GM23338 (cell line): ENCODE results near the gene SLC4A8. TPM values are rescaled to one million over a fixed set of nuclear protein-coding genes. Genes with fewer than 3 reads are reported as not detected.

ENCODE experiments used
- ATAC-seq: fragments of 200-7000 bp; cut with Tn5 transposase; 3 replicates; pipeline ENCODE4 v1.9.1; 2020
- DNase-seq: peaks from one replicate; pipeline ENCODE4 v3.0.0-alpha.2; 2015; ENCODE audit warnings: low spot score
- H2AFZ ChIP-seq: fragments of 200-600 bp; sonication (generic); 2 replicates; pipeline ENCODE4 v1.8.0; 2016; ENCODE audit warnings: antibody characterized with exemption, mild to moderate bottlenecking, moderate library complexity
- H3F3A ChIP-seq: fragments of 200-600 bp; sonication (generic); replicated peaks from 2 replicates; pipeline ENCODE4 v1.8.0; 2017; ENCODE audit warnings: antibody characterized with exemption, mixed run types, low read depth
- H3K27ac ChIP-seq: fragments of 200-600 bp; sonication (generic); 2 replicates; pipeline ENCODE4 v1.6.1; 2016; ENCODE audit warnings: low read depth
- H3K27me3 ChIP-seq: fragments of 200-600 bp; sonication (generic); 2 replicates; pipeline ENCODE4 v1.8.0; 2016; ENCODE audit warnings: mild to moderate bottlenecking, mixed run types, moderate library complexity; ENCODE audit not compliant: insufficient read depth
- H3K36me3 ChIP-seq: fragments of 200-600 bp; sonication (generic); 2 replicates; pipeline ENCODE4 v1.8.0; 2016; ENCODE audit warnings: mild to moderate bottlenecking; ENCODE audit not compliant: insufficient read depth
- H3K4me1 ChIP-seq: fragments of 200-600 bp; sonication (generic); 2 replicates; pipeline ENCODE4 v1.8.0; 2016; ENCODE audit warnings: mild to moderate bottlenecking, moderate library complexity; ENCODE audit not compliant: insufficient read depth
- H3K4me2 ChIP-seq: fragments of 200-600 bp; sonication (generic); 2 replicates; pipeline ENCODE4 v1.7.1; 2017; ENCODE audit warnings: mixed run types
- H3K4me3 ChIP-seq: fragments of 200-600 bp; sonication (generic); 2 replicates; pipeline ENCODE4 v1.6.1; 2016; ENCODE audit warnings: mixed run types
- H3K79me2 ChIP-seq: fragments of 200-600 bp; sonication (generic); replicated peaks from 2 replicates; pipeline ENCODE4 v1.8.0; 2017; ENCODE audit warnings: mild to moderate bottlenecking; ENCODE audit not compliant: insufficient read depth
- H3K9me2 ChIP-seq: fragments of 200-600 bp; sonication (generic); 2 replicates; pipeline ENCODE4 v1.8.0; 2017; ENCODE audit not compliant: insufficient read depth
- H4K20me1 ChIP-seq: fragments of 200-600 bp; sonication (generic); replicated peaks from 2 replicates; pipeline ENCODE4 v1.8.0; 2017; ENCODE audit warnings: mild to moderate bottlenecking; ENCODE audit not compliant: insufficient read depth
- H3K27ac Mint-ChIP-seq: 2 replicates; pipeline ENCODE4 v1.8.0; 2020; ENCODE audit warnings: inconsistent platforms, mild to moderate bottlenecking, moderate library complexity, mixed read lengths
- H3K27me3 Mint-ChIP-seq: 3 replicates; pipeline ENCODE4 v1.8.0; 2022; ENCODE audit warnings: low read depth, mild to moderate bottlenecking, moderate library complexity, mixed read lengths, inconsistent platforms; ENCODE audit not compliant: insufficient read depth, poor library complexity
- H3K36me3 Mint-ChIP-seq: 3 replicates; pipeline ENCODE4 v1.8.0; 2021; ENCODE audit warnings: low read depth, mild to moderate bottlenecking, inconsistent platforms, moderate library complexity, mixed read lengths
- H3K4me1 Mint-ChIP-seq: 3 replicates; pipeline ENCODE4 v1.8.0; 2020; ENCODE audit warnings: mild to moderate bottlenecking, inconsistent platforms, mixed read lengths
- H3K4me3 Mint-ChIP-seq: 3 replicates; pipeline ENCODE4 v1.8.0; 2021; ENCODE audit warnings: moderate library complexity, mild to moderate bottlenecking, inconsistent platforms, mixed read lengths
- H3K9me3 Mint-ChIP-seq: 3 replicates; pipeline ENCODE4 v1.8.0; 2020; ENCODE audit warnings: moderate library complexity, mild to moderate bottlenecking, inconsistent platforms, mixed read lengths
- CREB1 ChIP-seq: fragments of 250-450 bp; sonication (Bioruptor Pico); IDR thresholded peaks from 2 replicates; pipeline ENCODE4 v1.5.0; 2020; ENCODE audit warnings: low read depth, mild to moderate bottlenecking, moderate library complexity
- EZH2 ChIP-seq: fragments of 200-600 bp; sonication (generic); IDR thresholded peaks from one replicate; pipeline ENCODE4 v1.8.0; 2017; ENCODE audit warnings: antibody characterized with exemption, mild to moderate bottlenecking, low read depth; ENCODE audit not compliant: unreplicated experiment
- EZH2phosphoT487 ChIP-seq: fragments of 200-600 bp; sonication (generic); IDR thresholded peaks from one replicate; pipeline ENCODE4 v1.8.1; 2018; ENCODE audit warnings: antibody characterized with exemption; ENCODE audit not compliant: unreplicated experiment
- STAT1 ChIP-seq: IDR thresholded peaks from one replicate; pipeline ENCODE4 v1.6.1; 2016; ENCODE audit warnings: antibody characterized with exemption; ENCODE audit not compliant: unreplicated experiment
- ZNF114 ChIP-seq: fragments of 250-450 bp; sonication (Bioruptor Pico); IDR thresholded peaks from 2 replicates; pipeline ENCODE4 v1.5.0; 2020; ENCODE audit warnings: mild to moderate bottlenecking, moderate library complexity
- polyA plus RNA-seq: library from polyadenylated mRNA; unstranded; fragments of >200 nt; fragmentation: Nextera tagmentation; extraction: Ambion mirVana; gene quantifications from 2 replicates; pipeline ENCODE4 v1.2.1, GENCODE V29; 2016
- total RNA-seq: library from RNA; depleted of rRNA; stranded (reverse); fragments of >200 nt; shearing (Covaris generic); gene quantifications from 2 replicates; pipeline ENCODE4 v1.2.3, GENCODE V29; 2014
- TF ChIP-seq, protein P1 (sequence below), 2 experiments: fragments of 200-600 bp in 1 of 2; sonication (generic) in 1 of 2; conservative IDR thresholded peaks; 2 replicates each; pipeline versions ENCODE4 v1.5.1 to v1.6.1; 2016 to 2017; ENCODE audit warnings: antibody characterized with exemption in 2 of 2, low read depth in 2 of 2, mild to moderate bottlenecking in 2 of 2, moderate library complexity in 1 of 2
- TF ChIP-seq, protein P2 (sequence below): fragments of 250-450 bp; sonication (Bioruptor Pico); IDR thresholded peaks from 2 replicates; pipeline ENCODE4 v1.5.0; 2020; ENCODE audit warnings: mild to moderate bottlenecking, moderate library complexity
- TF ChIP-seq, protein P3 (sequence below): IDR thresholded peaks from one replicate; pipeline ENCODE4 v1.6.1; 2018; ENCODE audit warnings: antibody characterized with exemption; ENCODE audit not compliant: unreplicated experiment

The SLC4A8 gene
- total and polyA plus RNA-seq, 2 experiments from 2014 or later, result 7.6 to 9.2 TPM

DNA sequence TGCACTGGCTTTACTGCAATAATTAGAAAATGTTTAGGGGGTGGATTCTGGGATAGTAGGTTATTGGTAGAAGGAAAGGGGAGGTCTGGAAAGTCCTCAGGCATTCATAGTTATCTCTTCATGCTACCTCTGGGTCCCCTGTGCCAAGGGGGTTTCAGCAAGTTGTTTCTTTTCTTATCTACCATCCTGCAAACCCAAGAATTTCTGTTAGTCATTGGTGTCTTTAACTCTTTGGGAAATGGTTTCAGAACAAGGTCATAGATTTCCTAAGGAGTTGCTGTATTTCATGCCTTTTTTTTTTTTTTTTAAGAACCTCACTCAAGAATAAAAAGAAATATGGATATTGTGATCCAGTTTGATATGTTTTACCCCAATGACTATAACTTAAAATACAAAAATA lies 63.6 kb downstream of the SLC4A8 start:
- H3K27ac ChIP-seq, result no peak overlapping the region
- Mint-ChIP-seq H3K27me3 (peaks cover 4% of the 10 kb centered on the region), H3K36me3 (no peaks in the 10 kb centered on the region), H3K4me1 (no peaks in the 10 kb centered on the region), H3K9me3 (no peaks in the 10 kb centered on the region), H3K4me3 (no peak overlapping the region), H3K27ac (no peak overlapping the region)
- no peaks in the 10 kb centered on the region for H3K36me3 ChIP-seq
- ATAC-seq (no peak), DNase-seq (no peak)
- no peaks in the 10 kb centered on the region for H3F3A ChIP-seq
- no peak overlapping the region for H3K4me2 ChIP-seq
- no peaks in the 10 kb centered on the region for H3K9me2 ChIP-seq
- no peak overlapping the region for H3K4me3 ChIP-seq
- no peaks in the 10 kb centered on the region for H3K4me1 ChIP-seq
- H4K20me1 ChIP-seq, result no peaks in the 10 kb centered on the region; the same call in 1 of the 2 replicates
- TF ChIP-seq, protein P1, sequence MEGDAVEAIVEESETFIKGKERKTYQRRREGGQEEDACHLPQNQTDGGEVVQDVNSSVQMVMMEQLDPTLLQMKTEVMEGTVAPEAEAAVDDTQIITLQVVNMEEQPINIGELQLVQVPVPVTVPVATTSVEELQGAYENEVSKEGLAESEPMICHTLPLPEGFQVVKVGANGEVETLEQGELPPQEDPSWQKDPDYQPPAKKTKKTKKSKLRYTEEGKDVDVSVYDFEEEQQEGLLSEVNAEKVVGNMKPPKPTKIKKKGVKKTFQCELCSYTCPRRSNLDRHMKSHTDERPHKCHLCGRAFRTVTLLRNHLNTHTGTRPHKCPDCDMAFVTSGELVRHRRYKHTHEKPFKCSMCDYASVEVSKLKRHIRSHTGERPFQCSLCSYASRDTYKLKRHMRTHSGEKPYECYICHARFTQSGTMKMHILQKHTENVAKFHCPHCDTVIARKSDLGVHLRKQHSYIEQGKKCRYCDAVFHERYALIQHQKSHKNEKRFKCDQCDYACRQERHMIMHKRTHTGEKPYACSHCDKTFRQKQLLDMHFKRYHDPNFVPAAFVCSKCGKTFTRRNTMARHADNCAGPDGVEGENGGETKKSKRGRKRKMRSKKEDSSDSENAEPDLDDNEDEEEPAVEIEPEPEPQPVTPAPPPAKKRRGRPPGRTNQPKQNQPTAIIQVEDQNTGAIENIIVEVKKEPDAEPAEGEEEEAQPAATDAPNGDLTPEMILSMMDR (conservative IDR thresholded peaks at IDR 0.05; ENCODE audit: low read depth in 2 of 2), result no peak
- H2AFZ ChIP-seq, result no peak overlapping the region
- no peaks in the 10 kb centered on the region for H3K27me3 ChIP-seq
- no peaks in the 10 kb centered on the region for H3K79me2 ChIP-seq

DNA sequence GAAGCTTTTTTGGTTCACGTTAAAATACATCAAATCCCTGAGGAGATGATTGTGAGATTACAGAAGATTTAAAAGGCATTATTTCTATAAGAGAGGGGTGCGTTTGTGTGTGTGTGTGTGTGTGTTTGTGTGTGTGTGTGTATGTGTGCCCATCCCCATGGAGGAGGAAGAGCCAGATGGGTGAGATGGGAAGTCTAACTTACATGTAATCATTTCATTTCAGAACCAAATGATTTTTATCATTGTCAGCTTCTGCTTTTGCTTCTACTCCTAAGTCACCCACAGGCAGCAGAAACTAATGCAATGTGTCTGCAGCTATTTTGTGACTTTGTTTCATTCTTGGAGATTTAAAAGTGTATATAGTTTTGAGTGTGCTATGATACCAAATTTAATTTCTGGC lies 68.7 kb downstream of the SLC4A8 start:
- no peak overlapping the region for H3K27ac Mint-ChIP-seq
- no peak overlapping the region for H3K4me3 Mint-ChIP-seq
- no peaks in the 10 kb centered on the region for H3K36me3 Mint-ChIP-seq
- H3K79me2 ChIP-seq, result no peaks in the 10 kb centered on the region
- H2AFZ ChIP-seq, result no peak overlapping the region
- no peaks in the 10 kb centered on the region for H3K9me3 Mint-ChIP-seq
- no peaks in the 10 kb centered on the region for H3K27me3 ChIP-seq
- no peaks in the 10 kb centered on the region for H3K36me3 ChIP-seq
- no peak overlapping the region for H3K4me2 ChIP-seq
- DNase-seq (no peak), ATAC-seq (no peak)
- no peaks in the 10 kb centered on the region for H3K9me2 ChIP-seq
- H4K20me1 ChIP-seq, result no peaks in the 10 kb centered on the region
- H3K4me1 Mint-ChIP-seq, result no peaks in the 10 kb centered on the region
- H3K4me3 ChIP-seq, result no peak overlapping the region
- H3K4me1 ChIP-seq, result no peaks in the 10 kb centered on the region
- H3K27ac ChIP-seq, result no peak overlapping the region
- no peaks in the 10 kb centered on the region for H3F3A ChIP-seq
- H3K27me3 Mint-ChIP-seq, result peaks cover 2% of the 10 kb centered on the region
- TF ChIP-seq, protein P2, sequence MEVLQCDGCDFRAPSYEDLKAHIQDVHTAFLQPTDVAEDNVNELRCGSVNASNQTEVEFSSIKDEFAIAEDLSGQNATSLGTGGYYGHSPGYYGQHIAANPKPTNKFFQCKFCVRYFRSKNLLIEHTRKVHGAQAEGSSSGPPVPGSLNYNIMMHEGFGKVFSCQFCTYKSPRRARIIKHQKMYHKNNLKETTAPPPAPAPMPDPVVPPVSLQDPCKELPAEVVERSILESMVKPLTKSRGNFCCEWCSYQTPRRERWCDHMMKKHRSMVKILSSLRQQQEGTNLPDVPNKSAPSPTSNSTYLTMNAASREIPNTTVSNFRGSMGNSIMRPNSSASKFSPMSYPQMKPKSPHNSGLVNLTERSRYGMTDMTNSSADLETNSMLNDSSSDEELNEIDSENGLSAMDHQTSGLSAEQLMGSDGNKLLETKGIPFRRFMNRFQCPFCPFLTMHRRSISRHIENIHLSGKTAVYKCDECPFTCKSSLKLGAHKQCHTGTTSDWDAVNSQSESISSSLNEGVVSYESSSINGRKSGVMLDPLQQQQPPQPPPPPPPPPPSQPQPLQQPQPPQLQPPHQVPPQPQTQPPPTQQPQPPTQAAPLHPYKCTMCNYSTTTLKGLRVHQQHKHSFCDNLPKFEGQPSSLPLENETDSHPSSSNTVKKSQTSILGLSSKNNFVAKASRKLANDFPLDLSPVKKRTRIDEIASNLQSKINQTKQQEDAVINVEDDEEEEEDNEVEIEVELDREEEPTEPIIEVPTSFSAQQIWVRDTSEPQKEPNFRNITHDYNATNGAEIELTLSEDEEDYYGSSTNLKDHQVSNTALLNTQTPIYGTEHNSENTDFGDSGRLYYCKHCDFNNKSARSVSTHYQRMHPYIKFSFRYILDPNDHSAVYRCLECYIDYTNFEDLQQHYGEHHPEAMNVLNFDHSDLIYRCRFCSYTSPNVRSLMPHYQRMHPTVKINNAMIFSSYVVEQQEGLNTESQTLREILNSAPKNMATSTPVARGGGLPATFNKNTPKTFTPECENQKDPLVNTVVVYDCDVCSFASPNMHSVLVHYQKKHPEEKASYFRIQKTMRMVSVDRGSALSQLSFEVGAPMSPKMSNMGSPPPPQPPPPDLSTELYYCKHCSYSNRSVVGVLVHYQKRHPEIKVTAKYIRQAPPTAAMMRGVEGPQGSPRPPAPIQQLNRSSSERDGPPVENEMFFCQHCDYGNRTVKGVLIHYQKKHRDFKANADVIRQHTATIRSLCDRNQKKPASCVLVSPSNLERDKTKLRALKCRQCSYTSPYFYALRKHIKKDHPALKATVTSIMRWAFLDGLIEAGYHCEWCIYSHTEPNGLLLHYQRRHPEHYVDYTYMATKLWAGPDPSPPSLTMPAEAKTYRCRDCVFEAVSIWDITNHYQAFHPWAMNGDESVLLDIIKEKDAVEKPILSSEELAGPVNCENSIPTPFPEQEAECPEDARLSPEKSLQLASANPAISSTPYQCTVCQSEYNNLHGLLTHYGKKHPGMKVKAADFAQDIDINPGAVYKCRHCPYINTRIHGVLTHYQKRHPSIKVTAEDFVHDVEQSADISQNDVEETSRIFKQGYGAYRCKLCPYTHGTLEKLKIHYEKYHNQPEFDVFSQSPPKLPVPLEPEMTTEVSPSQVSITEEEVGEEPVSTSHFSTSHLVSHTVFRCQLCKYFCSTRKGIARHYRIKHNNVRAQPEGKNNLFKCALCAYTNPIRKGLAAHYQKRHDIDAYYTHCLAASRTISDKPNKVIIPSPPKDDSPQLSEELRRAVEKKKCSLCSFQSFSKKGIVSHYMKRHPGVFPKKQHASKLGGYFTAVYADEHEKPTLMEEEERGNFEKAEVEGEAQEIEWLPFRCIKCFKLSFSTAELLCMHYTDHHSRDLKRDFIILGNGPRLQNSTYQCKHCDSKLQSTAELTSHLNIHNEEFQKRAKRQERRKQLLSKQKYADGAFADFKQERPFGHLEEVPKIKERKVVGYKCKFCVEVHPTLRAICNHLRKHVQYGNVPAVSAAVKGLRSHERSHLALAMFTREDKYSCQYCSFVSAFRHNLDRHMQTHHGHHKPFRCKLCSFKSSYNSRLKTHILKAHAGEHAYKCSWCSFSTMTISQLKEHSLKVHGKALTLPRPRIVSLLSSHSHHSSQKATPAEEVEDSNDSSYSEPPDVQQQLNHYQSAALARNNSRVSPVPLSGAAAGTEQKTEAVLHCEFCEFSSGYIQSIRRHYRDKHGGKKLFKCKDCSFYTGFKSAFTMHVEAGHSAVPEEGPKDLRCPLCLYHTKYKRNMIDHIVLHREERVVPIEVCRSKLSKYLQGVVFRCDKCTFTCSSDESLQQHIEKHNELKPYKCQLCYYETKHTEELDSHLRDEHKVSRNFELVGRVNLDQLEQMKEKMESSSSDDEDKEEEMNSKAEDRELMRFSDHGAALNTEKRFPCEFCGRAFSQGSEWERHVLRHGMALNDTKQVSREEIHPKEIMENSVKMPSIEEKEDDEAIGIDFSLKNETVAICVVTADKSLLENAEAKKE (CRISPR knock-in tag), result no peak
- TF ChIP-seq, protein P3, sequence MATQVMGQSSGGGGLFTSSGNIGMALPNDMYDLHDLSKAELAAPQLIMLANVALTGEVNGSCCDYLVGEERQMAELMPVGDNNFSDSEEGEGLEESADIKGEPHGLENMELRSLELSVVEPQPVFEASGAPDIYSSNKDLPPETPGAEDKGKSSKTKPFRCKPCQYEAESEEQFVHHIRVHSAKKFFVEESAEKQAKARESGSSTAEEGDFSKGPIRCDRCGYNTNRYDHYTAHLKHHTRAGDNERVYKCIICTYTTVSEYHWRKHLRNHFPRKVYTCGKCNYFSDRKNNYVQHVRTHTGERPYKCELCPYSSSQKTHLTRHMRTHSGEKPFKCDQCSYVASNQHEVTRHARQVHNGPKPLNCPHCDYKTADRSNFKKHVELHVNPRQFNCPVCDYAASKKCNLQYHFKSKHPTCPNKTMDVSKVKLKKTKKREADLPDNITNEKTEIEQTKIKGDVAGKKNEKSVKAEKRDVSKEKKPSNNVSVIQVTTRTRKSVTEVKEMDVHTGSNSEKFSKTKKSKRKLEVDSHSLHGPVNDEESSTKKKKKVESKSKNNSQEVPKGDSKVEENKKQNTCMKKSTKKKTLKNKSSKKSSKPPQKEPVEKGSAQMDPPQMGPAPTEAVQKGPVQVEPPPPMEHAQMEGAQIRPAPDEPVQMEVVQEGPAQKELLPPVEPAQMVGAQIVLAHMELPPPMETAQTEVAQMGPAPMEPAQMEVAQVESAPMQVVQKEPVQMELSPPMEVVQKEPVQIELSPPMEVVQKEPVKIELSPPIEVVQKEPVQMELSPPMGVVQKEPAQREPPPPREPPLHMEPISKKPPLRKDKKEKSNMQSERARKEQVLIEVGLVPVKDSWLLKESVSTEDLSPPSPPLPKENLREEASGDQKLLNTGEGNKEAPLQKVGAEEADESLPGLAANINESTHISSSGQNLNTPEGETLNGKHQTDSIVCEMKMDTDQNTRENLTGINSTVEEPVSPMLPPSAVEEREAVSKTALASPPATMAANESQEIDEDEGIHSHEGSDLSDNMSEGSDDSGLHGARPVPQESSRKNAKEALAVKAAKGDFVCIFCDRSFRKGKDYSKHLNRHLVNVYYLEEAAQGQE, result no peak
- no peak for TF ChIP-seq EZH2phosphoT487
- no peak for TF ChIP-seq ZNF114 (CRISPR knock-in tag)
- TF ChIP-seq, protein P1 (conservative IDR thresholded peaks at IDR 0.05; ENCODE audit: low read depth in 2 of 2), result no peak
- no peak for TF ChIP-seq STAT1
- TF ChIP-seq CREB1 (CRISPR knock-in tag), result no peak
- no peak for TF ChIP-seq EZH2
